Type B pancreatic cell (in vitro differentiated cells): ENCODE measurements around the gene MCM3AP. TPM values are rescaled to one million over a fixed set of nuclear protein-coding genes. Genes with fewer than 3 reads are reported as not detected.

Experiments
- DNase-seq: peaks from one replicate; pipeline ENCODE4 v3.0.0; 2021; ENCODE audit warnings: mixed read lengths; ENCODE audit not compliant: unreplicated experiment; ENCODE audit errors: extremely low spot score
- H3K27ac Mint-ChIP-seq: 2 replicates; pipeline ENCODE4 v1.8.0; 2021; ENCODE audit warnings: mild to moderate bottlenecking, mixed read lengths
- H3K27me3 Mint-ChIP-seq: 2 replicates; pipeline ENCODE4 v1.8.0; 2021; ENCODE audit warnings: mixed read lengths
- H3K36me3 Mint-ChIP-seq: 2 replicates; pipeline ENCODE4 v1.8.0; 2021; ENCODE audit warnings: mixed read lengths
- H3K4me1 Mint-ChIP-seq: one replicate; pipeline ENCODE4 v1.8.0; 2021; ENCODE audit warnings: mixed read lengths; ENCODE audit not compliant: unreplicated experiment
- H3K4me3 Mint-ChIP-seq: 2 replicates; pipeline ENCODE4 v1.8.0; 2021; ENCODE audit warnings: mild to moderate bottlenecking, mixed read lengths
- H3K9me3 Mint-ChIP-seq: 2 replicates; pipeline ENCODE4 v1.8.0; 2021; ENCODE audit warnings: mixed read lengths
- total RNA-seq: library from RNA; stranded (reverse); gene quantifications from 2 replicates; pipeline ENCODE4 v1.2.1, GENCODE V29; 2021; ENCODE audit warnings: low replicate concordance
- TF ChIP-seq, protein P1 (sequence below): fragments of 200-600 bp; sonication (generic); conservative IDR thresholded peaks from 2 replicates; pipeline ENCODE4 v1.5.0; 2021; ENCODE audit warnings: antibody characterized with exemption, mild to moderate bottlenecking

Gene MCM3AP
- total RNA-seq, 1 donor from 2014 or later: 120 TPM

DNA sequence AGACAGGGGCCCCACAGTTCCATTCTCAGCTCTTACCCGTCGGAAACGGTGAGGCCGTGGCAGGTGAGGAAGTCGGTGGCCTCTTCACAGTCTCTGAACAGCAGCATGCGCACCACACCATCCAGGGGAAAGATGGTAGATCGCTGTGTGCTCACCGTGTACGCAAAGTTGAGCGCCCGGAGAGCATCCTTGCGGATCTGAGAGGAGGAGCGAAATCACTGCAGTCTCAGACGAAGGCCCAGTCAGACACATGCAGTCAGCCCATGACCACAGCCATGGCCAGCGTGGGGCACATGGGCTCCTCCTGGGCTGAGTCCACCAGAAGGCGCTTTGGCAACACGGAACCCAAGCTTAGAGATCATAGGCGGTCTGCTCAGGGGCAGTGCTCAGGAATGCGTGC lies 18.5 kb downstream of the MCM3AP start:
- H3K27ac Mint-ChIP-seq: no peak overlapping the region

DNA sequence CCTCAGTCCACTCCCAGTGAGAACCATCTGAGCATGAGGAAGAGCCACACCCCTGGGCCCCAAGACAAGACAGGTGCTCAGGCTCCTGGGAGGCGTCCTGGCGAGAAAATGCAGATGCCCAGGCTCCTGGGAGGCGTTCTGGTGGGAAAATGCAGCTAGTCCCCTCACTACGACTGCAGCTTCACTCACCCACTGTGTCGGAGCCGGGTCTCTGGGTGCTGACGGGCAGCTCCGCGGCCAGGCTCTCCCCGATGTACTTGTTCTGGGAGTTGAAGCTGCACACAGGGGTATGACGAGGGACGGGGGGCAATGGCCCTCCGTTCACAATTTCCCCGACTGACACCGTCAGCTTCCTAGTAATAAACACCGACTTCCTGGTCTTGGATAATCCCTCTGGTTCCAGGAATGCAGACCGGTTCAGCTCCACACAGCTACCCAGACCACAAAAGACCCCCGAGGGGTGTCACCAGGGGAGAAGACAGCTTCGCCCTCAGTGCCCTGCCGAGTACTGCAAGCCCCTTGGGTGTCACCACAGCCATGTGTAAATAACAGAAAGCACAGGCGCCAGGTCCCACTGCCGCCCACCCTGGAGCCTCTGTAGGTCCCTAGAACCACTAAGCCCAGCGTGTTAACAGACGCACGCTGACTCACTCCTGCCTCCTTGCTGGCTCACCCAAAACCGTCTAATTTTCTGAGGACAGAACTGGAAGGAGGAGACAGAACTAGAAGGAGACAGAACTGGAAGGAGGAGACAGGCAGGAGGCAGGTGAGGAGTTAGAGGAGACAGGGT lies 19.5 kb downstream of the MCM3AP start:
- TF ChIP-seq, protein P1, sequence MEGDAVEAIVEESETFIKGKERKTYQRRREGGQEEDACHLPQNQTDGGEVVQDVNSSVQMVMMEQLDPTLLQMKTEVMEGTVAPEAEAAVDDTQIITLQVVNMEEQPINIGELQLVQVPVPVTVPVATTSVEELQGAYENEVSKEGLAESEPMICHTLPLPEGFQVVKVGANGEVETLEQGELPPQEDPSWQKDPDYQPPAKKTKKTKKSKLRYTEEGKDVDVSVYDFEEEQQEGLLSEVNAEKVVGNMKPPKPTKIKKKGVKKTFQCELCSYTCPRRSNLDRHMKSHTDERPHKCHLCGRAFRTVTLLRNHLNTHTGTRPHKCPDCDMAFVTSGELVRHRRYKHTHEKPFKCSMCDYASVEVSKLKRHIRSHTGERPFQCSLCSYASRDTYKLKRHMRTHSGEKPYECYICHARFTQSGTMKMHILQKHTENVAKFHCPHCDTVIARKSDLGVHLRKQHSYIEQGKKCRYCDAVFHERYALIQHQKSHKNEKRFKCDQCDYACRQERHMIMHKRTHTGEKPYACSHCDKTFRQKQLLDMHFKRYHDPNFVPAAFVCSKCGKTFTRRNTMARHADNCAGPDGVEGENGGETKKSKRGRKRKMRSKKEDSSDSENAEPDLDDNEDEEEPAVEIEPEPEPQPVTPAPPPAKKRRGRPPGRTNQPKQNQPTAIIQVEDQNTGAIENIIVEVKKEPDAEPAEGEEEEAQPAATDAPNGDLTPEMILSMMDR: no peak
- H3K27ac Mint-ChIP-seq: no peak overlapping the region
- no peaks in the 10 kb centered on the region for H3K9me3 Mint-ChIP-seq
- peaks cover 10% of the 10 kb centered on the region for H3K36me3 Mint-ChIP-seq
- H3K27me3 Mint-ChIP-seq: no peaks in the 10 kb centered on the region
- no peaks in the 10 kb centered on the region for H3K4me1 Mint-ChIP-seq
- H3K4me3 Mint-ChIP-seq: no peak overlapping the region
- no peak for DNase-seq

More for the DNA sequence above, 18.5 kb downstream of the MCM3AP start:
- Mint-ChIP-seq H3K4me1 (no peaks in the 10 kb centered on the region), H3K9me3 (no peaks in the 10 kb centered on the region), H3K27me3 (no peaks in the 10 kb centered on the region), H3K4me3 (no peak overlapping the region), H3K36me3 (peaks cover 10% of the 10 kb centered on the region)
- TF ChIP-seq, protein P1: no peak
- no peak for DNase-seq

DNA sequence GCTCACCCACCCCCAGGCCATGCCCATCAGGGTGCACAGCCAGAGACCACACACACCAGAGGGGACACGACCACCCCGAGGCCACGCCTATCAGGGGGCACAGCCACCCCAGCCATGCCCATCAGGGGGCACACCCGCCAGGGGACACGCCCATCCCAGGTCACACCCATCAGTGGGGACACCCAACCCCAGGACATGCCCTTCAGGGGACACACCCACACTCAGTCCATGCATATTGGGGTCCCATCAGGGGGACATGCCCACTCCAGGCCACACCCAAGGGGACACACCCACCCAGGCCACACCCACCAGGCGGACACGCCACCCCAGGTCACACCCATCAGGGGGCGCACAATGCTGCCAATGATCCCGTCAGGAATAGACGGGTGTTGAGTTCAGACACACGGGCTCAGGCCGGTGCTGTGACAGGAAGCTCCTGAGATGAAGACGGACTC lies 20.7 kb downstream of the MCM3AP start:
- TF ChIP-seq, protein P1: no peak
- H3K27me3 Mint-ChIP-seq: no peaks in the 10 kb centered on the region
- H3K27ac Mint-ChIP-seq: no peak overlapping the region
- DNase-seq: no peak
- no peaks in the 10 kb centered on the region for H3K4me1 Mint-ChIP-seq
- H3K9me3 Mint-ChIP-seq: no peaks in the 10 kb centered on the region
- H3K4me3 Mint-ChIP-seq: no peak overlapping the region
- H3K36me3 Mint-ChIP-seq: peaks cover 10% of the 10 kb centered on the region

DNA sequence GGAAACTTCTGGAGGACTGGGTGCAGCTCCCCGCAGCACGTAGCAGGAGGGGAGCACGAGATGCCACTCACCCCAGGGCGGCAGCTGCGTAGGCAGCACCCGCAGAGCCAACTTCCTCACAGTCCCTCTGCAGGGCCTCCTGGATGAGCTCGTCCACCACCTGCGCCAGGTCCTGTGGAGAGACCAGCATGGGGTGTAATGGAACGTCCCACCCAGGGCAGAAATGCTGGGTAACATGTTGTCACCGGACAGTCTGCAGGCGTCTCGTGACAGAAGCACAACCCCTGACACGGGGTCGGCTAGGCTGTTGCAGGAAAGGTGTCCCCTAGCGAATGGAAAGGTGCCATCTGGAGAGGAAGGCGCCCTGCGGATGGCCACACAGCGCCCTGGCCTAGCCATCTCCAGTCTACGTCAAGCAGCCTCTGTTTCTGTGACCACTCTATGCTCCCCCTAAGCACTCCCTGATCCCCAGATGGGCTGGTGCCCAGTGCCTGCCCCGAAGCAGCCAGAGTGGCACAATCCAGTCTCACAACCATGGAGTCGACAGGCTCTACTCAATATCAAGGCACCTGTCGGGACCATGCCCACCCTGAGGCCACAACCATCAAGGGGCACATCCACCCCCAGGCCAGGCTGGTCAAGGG lies 21.2 kb downstream of the MCM3AP start:
- H3K4me3 Mint-ChIP-seq: no peak overlapping the region
- no peaks in the 10 kb centered on the region for H3K9me3 Mint-ChIP-seq
- no peaks in the 10 kb centered on the region for H3K27me3 Mint-ChIP-seq
- no peak overlapping the region for H3K27ac Mint-ChIP-seq
- TF ChIP-seq, protein P1: no peak
- no peak for DNase-seq
- no peaks in the 10 kb centered on the region for H3K4me1 Mint-ChIP-seq
- peaks cover 10% of the 10 kb centered on the region for H3K36me3 Mint-ChIP-seq

DNA sequence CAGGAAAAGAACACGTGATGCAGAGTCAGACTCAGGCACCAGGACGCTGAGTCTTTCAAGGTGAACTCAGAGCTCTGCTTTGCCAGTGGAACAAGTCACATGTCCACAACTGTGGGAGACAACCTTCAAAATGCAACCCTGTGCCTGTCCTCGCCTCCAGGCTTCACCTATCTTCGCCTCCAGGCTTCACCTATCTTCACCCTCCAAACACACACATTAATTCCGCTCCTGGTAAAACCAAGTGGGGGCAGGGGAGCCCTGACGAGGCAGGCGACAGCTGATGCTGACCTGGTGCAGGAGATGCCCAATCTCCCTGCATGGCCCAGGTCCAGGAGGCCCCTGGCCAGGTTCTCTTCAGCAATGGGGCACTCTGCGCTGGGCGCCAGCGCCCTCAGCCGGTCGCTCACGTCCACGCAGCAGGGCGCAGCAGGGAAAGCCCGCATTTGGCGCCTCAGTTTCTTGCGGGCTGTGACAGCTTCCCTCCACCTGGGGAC lies 28.9 kb downstream of the MCM3AP start:
- DNase-seq: no peak
- peaks cover 26% of the 10 kb centered on the region for H3K36me3 Mint-ChIP-seq
- H3K4me1 Mint-ChIP-seq: no peaks in the 10 kb centered on the region
- no peak overlapping the region for H3K4me3 Mint-ChIP-seq
- TF ChIP-seq, protein P1: no peak
- H3K27ac Mint-ChIP-seq: no peak overlapping the region
- H3K27me3 Mint-ChIP-seq: no peaks in the 10 kb centered on the region
- no peaks in the 10 kb centered on the region for H3K9me3 Mint-ChIP-seq
